C4-2B (cell line): Measurements from ENCODE around the gene BIN2.
"Not testable (repeated sequence)": the region's sequence is repeated elsewhere in the genome, so short reads cannot be mapped to it uniquely, and the experiment has no call there.

Experiments
- H3K27ac ChIP-seq: fragments of 450-650 bp; 2 replicates; pipeline ENCODE4 v1.5.1; 2017
- ZFX ChIP-seq: fragments of 450-650 bp; IDR thresholded peaks from 2 replicates; pipeline ENCODE4 v1.6.1; 2017
- TF ChIP-seq, protein P1 (sequence below): fragments of 450-650 bp; conservative IDR thresholded peaks from 2 replicates; pipeline ENCODE4 v1.5.1; 2017; ENCODE audit warnings: mild to moderate bottlenecking

BIN2 gene

DNA sequence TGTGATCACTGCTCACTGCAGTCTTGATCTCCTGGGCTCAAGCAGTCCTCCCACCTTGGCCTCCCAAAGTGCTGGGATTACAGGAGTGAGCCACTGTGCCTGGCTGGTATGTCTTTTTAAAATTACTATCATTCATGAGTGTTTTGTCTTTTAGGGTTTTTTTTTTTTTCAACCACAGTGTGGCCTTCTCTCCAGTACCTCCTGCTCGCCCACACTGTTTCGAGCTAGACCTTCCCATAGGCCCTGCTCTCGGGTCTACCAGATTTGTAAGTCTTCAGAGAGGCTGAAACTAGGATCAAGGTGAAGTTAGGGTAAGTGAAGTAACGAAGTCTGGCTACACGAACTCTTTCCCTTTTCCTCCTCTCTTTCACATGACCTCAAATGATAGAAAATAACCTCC lies 1.5 kb downstream of the BIN2 start:
- H3K27ac ChIP-seq, result no peak overlapping the region
- TF ChIP-seq ZFX, result no peak
- TF ChIP-seq, protein P1, sequence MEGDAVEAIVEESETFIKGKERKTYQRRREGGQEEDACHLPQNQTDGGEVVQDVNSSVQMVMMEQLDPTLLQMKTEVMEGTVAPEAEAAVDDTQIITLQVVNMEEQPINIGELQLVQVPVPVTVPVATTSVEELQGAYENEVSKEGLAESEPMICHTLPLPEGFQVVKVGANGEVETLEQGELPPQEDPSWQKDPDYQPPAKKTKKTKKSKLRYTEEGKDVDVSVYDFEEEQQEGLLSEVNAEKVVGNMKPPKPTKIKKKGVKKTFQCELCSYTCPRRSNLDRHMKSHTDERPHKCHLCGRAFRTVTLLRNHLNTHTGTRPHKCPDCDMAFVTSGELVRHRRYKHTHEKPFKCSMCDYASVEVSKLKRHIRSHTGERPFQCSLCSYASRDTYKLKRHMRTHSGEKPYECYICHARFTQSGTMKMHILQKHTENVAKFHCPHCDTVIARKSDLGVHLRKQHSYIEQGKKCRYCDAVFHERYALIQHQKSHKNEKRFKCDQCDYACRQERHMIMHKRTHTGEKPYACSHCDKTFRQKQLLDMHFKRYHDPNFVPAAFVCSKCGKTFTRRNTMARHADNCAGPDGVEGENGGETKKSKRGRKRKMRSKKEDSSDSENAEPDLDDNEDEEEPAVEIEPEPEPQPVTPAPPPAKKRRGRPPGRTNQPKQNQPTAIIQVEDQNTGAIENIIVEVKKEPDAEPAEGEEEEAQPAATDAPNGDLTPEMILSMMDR, result no peak

DNA sequence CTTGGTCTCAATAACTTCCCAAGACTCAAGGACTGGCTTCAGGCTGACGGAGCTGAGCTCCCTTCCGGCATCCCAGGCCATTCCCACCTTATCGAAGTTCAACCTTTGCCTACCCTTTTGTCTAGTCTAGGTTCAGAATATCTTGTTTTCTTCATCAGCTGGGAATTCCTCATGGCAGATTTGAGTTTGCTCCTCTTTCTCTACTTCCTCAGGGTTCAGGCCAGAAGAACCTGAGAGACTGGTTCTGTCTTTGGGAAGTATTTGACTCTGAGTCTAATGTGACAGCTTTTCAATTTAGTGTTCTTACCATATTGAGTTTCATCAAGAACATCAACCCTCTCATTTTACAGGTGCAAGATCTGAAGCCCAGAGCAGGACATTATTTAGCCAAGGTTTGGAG lies 2.1 kb downstream of the BIN2 start:
- TF ChIP-seq, protein P1, result no peak
- no peak for TF ChIP-seq ZFX
- H3K27ac ChIP-seq, result no peak overlapping the region

DNA sequence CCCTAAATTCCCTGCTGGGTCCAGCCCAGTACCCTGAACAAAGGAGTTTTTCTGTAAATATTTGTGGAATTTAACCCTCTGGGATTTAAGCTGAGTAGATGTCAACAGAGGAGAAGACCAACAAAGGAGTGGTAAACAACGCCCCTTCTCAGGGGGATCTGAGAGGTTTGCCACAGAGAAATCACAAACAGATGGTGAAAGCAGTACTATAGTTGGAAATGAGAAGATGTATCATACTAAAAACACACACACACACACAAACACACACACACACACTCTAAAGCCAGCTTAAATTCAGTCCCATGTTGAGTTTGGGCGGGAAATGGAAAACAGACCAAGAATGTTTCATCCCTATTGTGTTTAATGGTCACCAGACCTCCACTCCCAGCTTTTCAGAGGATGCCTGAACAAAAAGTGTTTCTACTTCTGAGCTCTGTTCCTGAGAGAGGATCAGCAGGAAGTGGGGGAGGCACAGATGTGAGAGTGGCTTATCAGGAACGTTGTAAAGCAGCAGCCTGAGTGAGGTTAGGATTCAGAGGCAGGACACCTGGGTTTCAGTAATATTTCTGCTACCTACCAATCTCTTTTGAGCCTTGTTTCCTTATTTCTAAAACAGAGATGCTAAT lies 3.2 kb downstream of the BIN2 start:
- TF ChIP-seq, protein P1, result no peak
- no peak overlapping the region for H3K27ac ChIP-seq

DNA sequence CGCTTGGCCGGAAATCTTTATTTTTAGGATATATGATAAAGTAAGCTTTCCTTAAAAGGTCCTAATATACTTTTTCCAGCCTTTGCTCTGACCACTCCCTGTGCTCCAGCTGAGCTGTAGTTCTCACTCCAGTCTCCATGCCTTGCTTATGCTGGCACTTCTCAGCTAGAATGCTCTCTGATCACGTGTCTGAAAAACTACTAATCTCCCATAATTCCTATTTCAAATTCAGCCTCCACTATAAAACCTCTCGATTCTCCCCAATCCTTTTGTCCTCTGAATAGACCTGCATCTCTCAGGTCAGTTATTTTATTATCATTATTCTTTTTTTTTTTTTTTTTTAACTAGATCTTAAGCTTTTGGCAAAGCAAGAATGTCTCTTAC lies 3.7 kb downstream of the BIN2 start:
- TF ChIP-seq, protein P1, result no peak
- TF ChIP-seq ZFX, result no peak
- no peak overlapping the region for H3K27ac ChIP-seq

DNA sequence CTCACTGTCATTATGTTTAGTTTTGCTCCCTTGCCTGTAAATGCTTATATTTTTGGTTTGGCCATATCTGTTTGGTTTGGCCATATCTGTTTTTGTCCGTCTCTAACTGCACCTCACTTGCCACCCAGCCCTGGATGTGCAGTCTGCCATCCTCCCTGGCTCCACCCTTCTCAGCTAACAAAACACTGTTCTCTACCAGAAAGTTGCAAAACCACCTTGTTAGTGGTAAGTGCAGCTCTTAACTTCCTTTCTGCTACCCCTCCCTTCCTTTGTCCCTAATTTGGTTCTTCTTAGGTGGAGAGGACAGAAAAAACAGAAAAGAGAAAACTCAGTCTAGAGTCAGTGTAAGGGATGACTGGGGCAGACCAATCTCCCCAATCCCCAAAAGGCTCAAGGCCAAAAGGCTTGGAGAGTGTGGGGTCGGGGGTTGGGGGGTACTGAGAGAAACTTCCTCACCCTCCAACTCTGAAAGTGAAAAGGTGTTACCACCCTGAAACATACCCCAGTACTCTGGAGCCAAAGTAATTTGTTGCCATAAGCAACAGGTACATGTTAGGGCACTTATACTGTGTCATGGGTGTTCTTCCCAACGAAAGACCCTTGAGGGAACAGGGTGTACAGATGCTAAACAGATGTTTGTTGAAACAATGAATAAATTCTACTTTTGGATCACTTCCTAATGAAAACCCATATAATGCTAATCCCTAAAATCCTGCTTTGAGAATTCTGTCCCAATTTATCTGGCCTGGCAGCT lies 5.0 kb downstream of the BIN2 start:
- H3K27ac ChIP-seq, result no peak overlapping the region
- TF ChIP-seq ZFX, result no peak
- TF ChIP-seq, protein P1, result no peak

DNA sequence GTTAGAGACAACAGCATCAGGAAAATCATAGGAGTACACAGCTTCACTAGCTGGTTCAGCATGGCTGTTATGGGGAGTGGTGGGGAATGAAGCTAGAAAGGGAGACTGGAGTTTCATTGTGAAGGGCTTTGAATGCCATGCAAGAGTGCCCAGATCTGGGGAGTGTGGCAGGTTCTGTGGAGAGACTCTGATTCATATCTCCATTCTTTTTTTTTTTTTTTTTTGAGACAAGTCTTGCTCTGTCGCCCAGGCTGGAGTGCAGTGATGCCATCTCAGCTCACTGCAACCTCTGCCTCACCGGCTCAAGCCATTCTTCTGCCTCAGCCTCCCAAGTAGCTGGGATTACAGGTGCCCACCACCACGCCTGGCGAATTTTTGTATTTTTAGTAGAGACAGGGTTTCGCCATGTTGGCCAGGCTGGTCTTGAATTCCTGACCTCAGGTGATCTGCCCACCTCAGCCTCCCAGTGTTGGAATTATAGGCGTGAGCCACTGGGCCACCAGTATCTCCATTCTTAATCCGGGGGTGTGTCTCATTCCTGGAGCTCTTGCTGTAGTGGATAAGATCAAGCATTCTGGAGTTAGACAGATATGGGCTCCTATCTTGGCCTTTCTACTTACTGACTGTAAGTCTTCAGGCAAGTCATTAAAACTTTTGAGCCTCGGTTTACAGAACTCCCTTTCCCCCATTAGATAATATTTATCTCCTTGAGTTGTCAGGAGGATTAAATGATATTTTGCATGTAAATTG lies 5.7 kb downstream of the BIN2 start:
- not testable (repeated sequence) for H3K27ac ChIP-seq

DNA sequence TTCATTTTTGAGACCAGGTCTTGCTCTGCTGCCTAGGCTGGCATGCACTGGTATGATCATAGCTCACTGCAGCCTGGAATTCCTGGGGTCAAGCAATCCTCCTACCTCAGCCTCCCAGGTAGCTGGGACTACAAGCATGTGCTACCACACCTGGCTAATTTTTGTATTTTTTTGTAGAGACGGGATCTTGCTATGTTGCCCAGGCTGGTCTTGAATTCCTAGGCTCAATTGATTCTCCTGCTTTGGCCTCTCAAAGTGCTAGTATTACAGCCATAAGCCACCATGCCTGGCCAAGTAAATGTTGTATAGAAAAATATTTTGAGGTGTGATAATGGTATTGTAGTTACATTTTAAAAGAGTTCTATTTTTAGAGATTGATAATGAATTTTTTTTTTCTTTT lies 12.6 kb downstream of the BIN2 start:
- H3K27ac ChIP-seq, result no peak overlapping the region
- TF ChIP-seq, protein P1, result no peak
- no peak for TF ChIP-seq ZFX
